Left ventricle myocardium superior (tissue), 1 donor: ENCODE results near the gene PHYHD1. TPM values are rescaled to one million over a fixed set of nuclear protein-coding genes. Genes with fewer than 3 reads are reported as not detected.
"Not testable (repeated sequence)": the region's sequence is repeated elsewhere in the genome, so short reads cannot be mapped to it uniquely, and the experiment has no call there.

Experiments
- ATAC-seq: fragments of 200-7000 bp; cut with Tn5 transposase; one replicate; pipeline ENCODE4 v1.9.1; 2020; ENCODE audit warnings: mild to moderate bottlenecking, moderate library complexity
- DNase-seq: peaks from one replicate; pipeline ENCODE4 v3.0.0-alpha.2; 2020
- intact Hi-C: fragments of 100-400 bp; cut with micrococcal nuclease; formaldehyde crosslinking; loops from one replicate; pipeline ENCODE4 v1.11.0; 2022
- total RNA-seq: library from RNA; stranded (reverse); fragmentation: NEBNext Ultra II Directional; extraction: Animal tissue kit (Norgen Biotek cat#: 25700); gene quantifications from one replicate; pipeline ENCODE4 v1.2.1, GENCODE V29; 2021
- donor health status: DM: no; HTN: yes; CAD: no; lungs with severe emphysema.

Gene PHYHD1
- total RNA-seq, 1 donor from 2014 or later = 39.7 TPM

DNA sequence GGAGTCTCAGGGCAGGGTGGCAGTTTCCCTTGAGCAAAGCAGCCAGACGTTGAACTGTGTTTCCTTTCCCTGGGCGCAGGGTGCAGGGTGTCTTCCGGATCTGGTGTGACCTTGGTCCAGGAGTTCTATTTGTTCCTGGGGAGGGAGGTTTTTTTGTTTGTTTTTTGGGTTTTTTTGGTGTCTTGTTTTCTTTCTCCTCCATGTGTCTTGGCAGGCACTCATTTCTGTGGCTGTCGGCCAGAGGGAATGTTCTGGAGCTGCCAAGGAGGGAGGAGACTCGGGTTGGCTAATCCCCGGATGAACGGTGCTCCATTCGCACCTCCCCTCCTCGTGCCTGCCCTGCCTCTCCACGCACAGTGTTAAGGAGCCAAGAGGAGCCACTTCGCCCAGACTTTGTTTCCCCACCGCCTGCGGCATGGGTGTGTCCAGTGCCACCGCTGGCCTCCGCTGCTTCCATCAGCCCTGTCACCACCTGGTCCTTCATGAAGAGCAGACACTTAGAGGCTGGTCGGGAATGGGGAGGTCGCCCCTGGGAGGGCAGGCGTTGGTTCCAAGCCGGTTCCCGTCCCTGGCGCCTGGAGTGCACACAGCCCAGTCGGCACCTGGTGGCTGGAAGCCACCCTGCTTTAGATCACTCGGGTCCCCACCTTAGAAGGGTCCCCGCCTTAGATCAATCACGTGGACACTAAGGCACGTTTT, 3.5 kb upstream of the PHYHD1 start:
- ATAC-seq (peak; percentile 47), DNase-seq (peak; percentile 84)
- intact Hi-C loops = no loop called here

GRCh38 chr9:128918921-128919320, 1.9 kb upstream of the PHYHD1 start:
- DNase-seq = no peak
- ATAC-seq = no peak
- intact Hi-C loops = no loop called here

GRCh38 chr9:128919402-128920089, 1.2 kb upstream of the PHYHD1 start:
- intact Hi-C loops = no loop called here
- DNase-seq (no peak), ATAC-seq (no peak)

GRCh38 chr9:128921881-128922763, 1.3 kb downstream of the PHYHD1 start:
- ATAC-seq = peak; percentile 68
- DNase-seq = peak; percentile 76
- intact Hi-C loops = no loop called here

DNA sequence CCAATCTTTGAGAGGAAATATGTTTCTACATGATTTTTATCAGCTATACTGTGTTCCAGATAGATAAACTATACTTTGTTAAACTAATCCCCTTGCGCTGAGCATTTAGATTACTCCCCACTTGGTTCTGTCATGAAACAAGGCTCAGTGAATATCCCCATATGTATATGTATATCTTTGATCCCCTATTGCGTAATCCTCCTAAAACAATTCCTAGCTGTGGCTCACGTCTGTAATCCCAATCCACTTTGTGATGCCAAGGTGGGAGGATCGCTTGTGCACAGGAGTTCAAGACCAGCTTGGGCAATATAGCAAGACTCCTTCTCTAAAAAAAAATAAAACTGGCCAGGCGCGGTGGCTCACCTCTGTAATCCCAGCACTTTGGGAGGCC, 2.7 kb downstream of the PHYHD1 start:
- ATAC-seq = no peak
- intact Hi-C loops = no loop called here

GRCh38 chr9:128927731-128928411, 7.1 kb downstream of the PHYHD1 start:
- DNase-seq (peak; percentile 68), ATAC-seq (peak; percentile 76)
- intact Hi-C loops = loop anchor here (5.0 kb wide), 1 partner anchor 66 kb away; no protein-coding TSS in a partner anchor

More for the DNA sequence above, 2.7 kb downstream of the PHYHD1 start:
- DNase-seq = no peak

- DNase-seq (no peak), ATAC-seq (no peak)
- intact Hi-C loops = loop anchor here (5.0 kb wide), 1 partner anchor 66 kb away; no protein-coding TSS in a partner anchor
These were observed 7.8 kb downstream of the PHYHD1 start for GRCh38 chr9:128928624-128929023.

- DNase-seq = no peak
- no peak for ATAC-seq
- intact Hi-C loops = loop anchor here (5.0 kb wide), 1 partner anchor 67 kb away; no protein-coding TSS in a partner anchor
These were observed 8.8 kb downstream of the PHYHD1 start for GRCh38 chr9:128929560-128929959.

DNA sequence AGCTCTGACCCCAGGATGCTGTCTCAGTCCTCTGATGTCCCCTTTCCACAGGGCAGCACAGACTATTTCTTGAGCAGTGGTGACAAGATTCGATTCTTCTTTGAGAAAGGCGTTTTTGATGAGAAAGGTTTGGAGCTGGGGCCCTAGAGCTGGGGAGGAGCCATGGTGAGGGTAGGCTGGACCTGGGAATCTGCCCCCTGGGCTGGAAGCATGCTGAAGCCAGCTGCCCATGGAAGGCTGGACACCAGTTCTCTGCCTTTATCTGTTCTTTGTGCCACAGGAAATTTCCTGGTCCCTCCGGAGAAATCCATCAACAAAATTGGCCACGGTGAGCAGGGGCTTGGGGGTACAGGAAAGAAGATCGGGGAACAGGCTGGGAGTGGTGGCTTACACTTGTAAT, 12.9 kb downstream of the PHYHD1 start:
- ATAC-seq = no peak
- no peak for DNase-seq
- intact Hi-C loops = no loop called here

DNA sequence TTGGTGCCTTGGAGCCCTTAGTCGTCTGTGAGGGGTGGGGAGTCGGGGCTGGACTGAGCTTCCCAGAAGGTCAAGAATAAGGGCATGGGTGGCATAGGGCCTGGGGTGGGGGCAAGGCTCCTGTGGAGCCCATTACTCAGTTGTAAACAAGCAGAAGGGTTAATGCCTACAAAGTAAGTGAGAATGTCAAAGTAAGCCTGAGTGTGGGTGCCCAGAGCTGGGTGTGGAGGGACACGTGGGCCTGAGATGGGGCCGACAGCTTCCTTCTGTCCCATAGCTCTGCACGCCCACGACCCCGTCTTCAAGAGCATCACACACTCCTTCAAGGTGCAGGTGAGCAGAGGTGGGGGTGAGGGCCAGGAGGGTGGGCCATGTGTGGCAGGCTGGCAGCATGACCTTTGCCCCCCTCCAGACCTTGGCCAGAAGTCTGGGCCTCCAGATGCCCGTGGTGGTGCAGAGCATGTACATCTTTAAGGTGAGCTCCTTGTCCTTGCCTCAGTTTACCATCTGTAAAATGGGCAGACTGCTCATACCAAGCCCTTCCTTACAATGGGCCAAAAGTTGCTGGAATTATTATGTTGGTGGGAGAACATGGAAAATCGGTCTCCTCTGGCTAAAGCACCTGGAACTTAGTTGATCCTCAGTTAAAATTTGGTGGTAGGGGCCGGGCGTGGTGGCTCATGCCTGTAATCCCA, 15.5 kb downstream of the PHYHD1 start:
- DNase-seq (no peak), ATAC-seq (no peak)
- intact Hi-C loops = no loop called here

- ATAC-seq (no peak), DNase-seq (no peak)
- intact Hi-C loops = no loop called here
These were observed 16.8 kb downstream of the PHYHD1 start for GRCh38 chr9:128937310-128938165.

- ATAC-seq (peak; percentile 30), DNase-seq (no peak)
- intact Hi-C loops = no loop called here
These were observed 19.6 kb downstream of the PHYHD1 start for GRCh38 chr9:128940271-128940921.

DNA sequence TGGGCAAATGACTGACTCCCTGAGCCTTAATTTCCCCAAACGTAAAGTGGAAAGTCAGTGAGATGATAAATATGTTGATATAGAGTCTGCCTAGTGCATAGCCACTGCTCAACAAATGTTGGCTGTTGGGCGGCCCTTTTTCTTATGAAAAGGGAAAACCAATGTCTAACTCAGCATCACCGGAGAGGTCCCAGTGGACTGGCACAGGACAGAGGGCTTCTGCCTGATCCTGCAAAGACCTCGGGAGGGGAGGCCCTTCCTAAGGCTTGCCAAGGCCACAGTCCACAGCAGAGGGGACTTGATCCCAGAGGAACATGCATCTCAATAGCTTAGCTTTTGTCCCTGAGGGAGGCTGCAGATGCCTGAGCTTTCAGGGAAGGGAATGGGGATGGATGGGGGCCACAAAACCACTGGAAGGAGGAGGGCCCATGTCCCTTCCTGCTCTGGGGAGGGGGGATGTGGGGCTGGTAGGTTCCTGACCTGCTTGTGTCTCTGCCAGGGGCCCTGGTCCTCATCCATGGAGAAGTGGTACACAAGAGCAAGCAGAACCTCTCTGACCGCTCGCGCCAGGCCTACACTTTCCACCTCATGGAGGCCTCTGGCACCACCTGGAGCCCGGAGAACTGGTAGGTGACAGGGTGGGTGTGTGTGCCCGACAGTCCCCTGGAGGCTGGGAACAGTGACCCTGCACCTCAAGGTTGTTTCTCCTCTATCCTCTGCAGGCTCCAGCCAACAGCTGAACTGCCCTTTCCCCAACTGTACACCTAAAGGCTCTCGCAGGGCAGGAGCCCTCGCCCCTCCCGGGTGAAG, 20.4 kb downstream of the PHYHD1 start:
- ATAC-seq (no peak), DNase-seq (no peak)
- intact Hi-C loops = no loop called here

- ATAC-seq (no peak), DNase-seq (no peak)
- intact Hi-C loops = no loop called here
These were observed 23.2 kb downstream of the PHYHD1 start for GRCh38 chr9:128943832-128944620.

- DNase-seq, intact Hi-C loops, ATAC-seq: not testable (repeated sequence)
These were observed 24.2 kb downstream of the PHYHD1 start for GRCh38 chr9:128944966-128945365.
